GM18868 (cell line): Measurements from ENCODE around the gene MRPS6.

Experiments used
- ATAC-seq: cut with Tn5 transposase; IDR thresholded peaks from one replicate; pipeline ENCODE4 v1.9.1; 2021; ENCODE audit warnings: mild to moderate bottlenecking, moderate library complexity; ENCODE audit not compliant: unreplicated experiment

MRPS6 gene

GRCh38 chr21:34130716-34130985 is 57.3 kb downstream of the MRPS6 start:
- ATAC-seq: no peak

DNA sequence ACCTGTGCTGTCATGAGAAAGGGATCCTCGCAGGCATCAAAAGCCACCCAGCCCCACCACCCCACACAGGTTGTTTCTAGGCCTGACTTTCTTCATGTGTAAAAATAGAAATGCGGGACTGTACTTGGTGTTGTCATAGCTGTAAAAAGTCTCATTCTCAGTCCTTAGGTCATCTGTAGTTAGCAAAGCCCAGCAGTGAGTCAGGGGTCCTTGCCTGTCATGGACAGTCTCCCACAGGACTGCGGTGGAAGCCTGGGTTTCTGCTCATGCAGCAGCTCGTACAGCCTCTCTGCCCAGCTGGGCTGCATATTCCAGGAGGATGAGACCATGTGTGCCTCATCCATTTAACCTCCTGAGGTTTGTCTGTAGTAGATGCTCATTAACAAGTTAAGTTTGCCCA is 58.2 kb downstream of the MRPS6 start:
- no peak for ATAC-seq

DNA sequence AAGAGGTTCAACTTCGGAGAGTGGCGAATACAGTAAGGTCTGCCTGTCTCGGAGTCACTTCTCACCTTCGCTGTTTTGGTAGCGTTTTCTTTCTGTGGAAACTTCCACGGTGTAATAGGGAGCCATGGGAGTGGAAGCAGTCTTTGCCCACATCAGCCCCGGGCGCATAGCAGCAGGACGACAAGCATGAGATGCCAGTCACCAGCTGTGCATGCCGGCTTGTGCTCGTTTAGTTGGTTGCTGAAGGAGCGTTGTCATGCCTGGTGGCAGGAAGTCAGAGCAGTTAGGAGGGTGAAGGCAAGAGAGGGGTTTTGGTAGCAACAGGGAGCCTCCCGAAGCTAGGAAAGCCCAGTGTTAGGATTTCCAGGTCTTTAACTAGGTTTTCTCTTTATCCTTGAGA is 58.8 kb downstream of the MRPS6 start:
- ATAC-seq: no peak

GRCh38 chr21:34132926-34133325 is 59.5 kb downstream of the MRPS6 start:
- ATAC-seq: no peak

DNA sequence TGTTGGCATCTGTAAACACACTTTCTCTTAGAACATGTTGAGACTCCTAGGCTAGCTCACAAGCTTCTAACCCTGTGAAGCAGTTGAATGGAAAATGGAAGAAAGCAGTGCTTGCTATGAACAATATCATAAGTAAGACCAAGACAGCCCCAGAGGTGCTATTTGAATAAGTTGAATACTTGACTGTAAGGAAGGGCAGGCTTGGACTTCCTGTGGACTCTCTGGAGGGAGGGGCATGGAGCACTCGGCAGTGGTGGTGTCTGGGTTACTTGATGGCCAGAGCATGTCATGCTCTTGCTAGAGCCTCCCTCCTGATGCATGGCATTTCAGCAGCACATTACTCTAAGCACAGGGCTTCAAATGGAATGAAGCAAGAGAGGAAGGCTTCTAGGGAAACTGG is 60.0 kb downstream of the MRPS6 start:
- ATAC-seq: no peak

- ATAC-seq: no peak
Observed at GRCh38 chr21:34133802-34134201, 60.4 kb downstream of the MRPS6 start.

GRCh38 chr21:34135330-34135729 is 62.0 kb downstream of the MRPS6 start:
- no peak for ATAC-seq

DNA sequence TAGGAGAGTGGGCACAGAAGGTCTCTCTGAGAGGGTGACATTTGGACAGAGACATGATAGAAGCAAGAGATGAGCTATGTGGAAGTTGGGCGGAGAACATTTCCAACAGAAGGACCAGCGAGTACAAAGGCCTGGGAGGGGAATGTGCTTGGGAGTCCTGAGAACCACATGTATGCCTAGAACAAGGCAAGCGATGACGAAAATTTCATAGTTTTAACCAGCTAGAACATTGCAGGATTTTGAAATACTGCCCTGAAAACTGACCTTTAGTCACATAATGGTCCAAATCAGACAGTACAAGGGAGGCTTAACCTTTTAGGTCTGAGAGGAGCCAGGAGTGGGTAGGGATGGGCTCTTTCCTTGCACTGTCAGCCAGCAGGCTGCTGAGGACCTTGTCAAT is 68.0 kb downstream of the MRPS6 start:
- no peak for ATAC-seq

DNA sequence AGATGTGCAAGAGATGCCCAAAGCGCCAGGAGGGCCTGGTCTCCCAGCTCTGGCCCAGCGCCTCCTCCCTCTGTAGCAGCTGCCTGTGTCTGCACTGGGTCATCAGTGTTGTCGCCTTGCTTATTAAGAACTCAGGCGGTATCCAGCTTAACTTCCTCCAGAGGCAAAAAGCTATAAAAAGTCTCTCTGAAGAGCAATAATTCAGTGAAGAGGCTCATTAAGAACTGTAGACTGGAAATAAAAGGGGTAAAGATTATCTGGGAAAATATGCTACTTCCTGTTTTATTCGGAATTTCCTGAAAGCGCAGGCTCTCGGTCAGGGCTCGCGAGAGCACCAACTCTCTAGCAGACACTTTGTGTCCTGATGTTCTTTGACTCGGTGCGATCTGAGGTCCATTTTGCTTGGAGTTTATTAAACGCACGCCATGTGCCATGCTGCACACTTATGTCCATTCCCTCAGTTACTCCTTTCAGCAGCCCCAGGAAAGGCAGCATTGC is 70.4 kb downstream of the MRPS6 start:
- ATAC-seq: no peak

DNA sequence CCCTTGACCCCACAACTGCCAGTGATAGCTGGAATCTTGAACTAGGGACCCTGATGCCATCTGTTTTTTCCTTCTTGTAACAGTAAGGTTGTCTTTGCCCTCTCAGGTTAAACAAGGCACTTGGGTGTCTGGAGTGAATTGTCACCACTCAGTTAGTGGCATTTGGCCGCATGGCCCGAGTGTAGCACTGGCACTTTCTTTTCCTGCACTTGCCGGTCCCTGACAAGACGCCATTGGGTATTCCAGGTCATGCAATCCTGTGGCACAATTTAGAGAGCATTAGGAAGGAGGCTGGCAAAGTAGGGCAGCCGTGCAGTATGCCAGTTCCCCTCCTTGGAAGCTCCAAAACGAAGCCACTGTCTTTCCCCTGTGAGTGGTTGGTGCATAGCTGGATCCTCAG is 70.8 kb downstream of the MRPS6 start:
- no peak for ATAC-seq

DNA sequence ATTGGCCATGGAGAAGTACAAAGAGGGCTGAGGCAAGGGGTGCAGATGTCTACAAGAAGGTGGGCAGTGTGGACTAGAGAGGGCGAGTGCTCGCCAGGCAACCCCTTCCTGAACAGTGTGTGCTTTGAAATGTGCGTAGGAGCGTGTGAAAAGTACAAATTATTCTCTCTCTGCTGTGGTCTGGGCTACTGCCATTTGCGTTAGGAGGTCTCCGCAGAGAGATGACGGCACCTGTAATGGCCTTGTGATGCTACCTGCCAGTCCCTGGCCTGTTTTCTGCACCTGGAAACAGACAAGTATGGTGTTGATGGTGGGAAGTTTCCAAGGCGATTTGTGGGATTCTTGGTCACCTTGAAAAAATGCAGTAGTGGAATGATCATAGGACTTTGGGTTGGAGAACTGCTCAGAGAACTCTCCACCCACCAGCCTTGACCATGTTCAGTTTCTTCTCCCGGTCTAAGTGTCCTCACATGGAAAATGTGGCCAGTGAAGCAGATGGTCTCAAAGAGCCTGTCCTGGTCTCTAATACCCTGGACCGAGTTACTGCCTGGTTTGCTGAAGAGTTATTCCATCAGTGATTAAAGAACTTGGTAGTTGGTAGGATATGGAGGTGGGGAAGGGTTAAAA is 74.5 kb downstream of the MRPS6 start:
- ATAC-seq: no peak

DNA sequence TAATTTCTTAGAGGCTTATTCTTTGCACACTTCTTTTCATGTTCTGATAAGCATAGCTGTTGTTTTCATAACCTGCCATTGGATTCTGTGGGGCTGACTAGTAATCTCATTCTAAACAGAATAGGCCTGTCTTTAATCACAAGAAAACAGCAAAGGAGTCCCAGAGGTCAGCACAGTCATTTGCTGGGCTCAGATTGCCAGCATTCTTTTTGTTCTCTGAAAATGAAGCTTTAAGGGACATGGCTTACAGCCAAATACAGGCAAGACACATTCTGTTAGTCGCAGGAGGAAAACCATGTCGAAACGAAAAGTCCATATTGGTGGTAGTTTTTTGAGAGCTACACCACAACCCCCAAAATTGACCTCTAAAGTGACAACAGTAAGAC is 75.0 kb downstream of the MRPS6 start:
- no peak for ATAC-seq

GRCh38 chr21:34148826-34149558 is 75.6 kb downstream of the MRPS6 start:
- ATAC-seq: no peak

- no peak for ATAC-seq
Observed at GRCh38 chr21:34152500-34152899, 79.1 kb downstream of the MRPS6 start.

DNA sequence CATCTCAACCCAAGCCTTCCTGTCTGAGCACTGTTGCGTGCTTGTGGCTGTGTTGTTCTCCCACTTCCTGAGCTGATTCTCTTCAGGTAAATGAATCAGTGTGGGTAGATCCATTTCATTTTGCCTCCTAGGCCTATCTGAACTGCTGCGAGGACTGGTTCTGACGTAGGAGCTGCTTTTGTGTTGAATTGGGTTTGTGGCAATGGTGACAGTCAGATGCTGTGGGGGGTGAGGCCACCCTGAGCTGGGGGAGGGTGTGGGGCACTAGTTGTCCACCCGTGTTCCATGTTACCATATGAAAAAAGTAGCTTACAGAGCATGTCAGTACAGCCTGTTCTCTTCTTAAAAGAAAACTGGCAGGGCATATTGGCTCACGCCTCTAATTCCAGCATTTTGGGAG is 81.5 kb downstream of the MRPS6 start:
- ATAC-seq: no peak

GRCh38 chr21:34156957-34157356 is 83.6 kb downstream of the MRPS6 start:
- ATAC-seq: no peak

GRCh38 chr21:34157521-34157920 is 84.1 kb downstream of the MRPS6 start:
- ATAC-seq: no peak

- ATAC-seq: no peak
Observed at GRCh38 chr21:34158866-34159835, 85.8 kb downstream of the MRPS6 start.

GRCh38 chr21:34166468-34166867 is 93.1 kb downstream of the MRPS6 start:
- ATAC-seq: no peak

DNA sequence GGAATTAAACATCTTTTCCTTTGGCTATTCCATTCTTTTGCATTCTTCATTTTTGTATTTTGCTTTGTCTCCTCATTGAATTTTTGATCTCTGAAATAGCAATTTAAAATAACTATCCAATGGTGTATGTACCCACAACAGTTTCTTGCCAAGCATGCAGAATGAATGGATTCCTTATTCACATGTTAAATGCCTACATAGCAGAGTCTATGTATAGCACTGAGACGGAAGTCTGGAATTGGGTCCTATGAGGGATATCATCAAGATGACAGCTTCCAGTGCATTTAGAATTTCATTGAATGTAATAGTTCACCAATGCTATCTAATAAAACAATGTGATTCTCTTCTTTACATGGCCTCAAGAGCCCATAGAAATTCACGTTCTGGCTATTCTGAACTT is 97.5 kb downstream of the MRPS6 start:
- ATAC-seq: no peak

DNA sequence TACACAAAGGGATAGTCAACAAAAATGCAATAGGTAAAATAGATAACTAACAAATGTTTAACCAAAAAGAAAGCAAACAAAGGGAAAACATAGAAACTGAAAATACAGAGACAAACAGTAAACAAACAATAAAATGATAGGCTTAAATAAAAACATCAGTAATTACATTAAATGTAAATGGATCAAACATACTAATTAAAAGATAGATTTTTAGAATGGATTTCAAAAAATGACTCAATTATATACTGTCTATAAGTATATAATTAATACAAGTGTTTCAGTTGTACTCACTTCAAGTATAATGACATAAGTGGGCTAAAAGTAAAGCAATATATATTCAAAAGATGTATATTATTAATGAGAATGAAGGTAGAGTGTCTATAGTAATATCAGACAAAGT is 101.1 kb downstream of the MRPS6 start:
- ATAC-seq: no peak

GRCh38 chr21:34176448-34176847 is 103.1 kb downstream of the MRPS6 start:
- ATAC-seq: no peak
